22Rv1 (cell line): Measurements from ENCODE around the gene SLC25A25.

Experiments
- H3K27ac ChIP-seq: fragments of 450-650 bp; 2 replicates; pipeline ENCODE4 v1.5.1; 2017
- ZFX ChIP-seq: fragments of 450-650 bp; IDR thresholded peaks from 2 replicates; pipeline ENCODE4 v1.6.1; 2017; ENCODE audit warnings: antibody characterized with exemption, borderline replicate concordance
- TF ChIP-seq, protein P1 (sequence below): fragments of 450-650 bp; IDR thresholded peaks from 2 replicates; pipeline ENCODE4 v1.5.1; 2017; ENCODE audit warnings: mild to moderate bottlenecking

SLC25A25 gene

GRCh38 chr9:128118472-128118857 is 50.4 kb downstream of the SLC25A25 start:
- peak overlapping the region; percentile 50 for H3K27ac ChIP-seq
- no peak for TF ChIP-seq ZFX
- TF ChIP-seq, protein P1, sequence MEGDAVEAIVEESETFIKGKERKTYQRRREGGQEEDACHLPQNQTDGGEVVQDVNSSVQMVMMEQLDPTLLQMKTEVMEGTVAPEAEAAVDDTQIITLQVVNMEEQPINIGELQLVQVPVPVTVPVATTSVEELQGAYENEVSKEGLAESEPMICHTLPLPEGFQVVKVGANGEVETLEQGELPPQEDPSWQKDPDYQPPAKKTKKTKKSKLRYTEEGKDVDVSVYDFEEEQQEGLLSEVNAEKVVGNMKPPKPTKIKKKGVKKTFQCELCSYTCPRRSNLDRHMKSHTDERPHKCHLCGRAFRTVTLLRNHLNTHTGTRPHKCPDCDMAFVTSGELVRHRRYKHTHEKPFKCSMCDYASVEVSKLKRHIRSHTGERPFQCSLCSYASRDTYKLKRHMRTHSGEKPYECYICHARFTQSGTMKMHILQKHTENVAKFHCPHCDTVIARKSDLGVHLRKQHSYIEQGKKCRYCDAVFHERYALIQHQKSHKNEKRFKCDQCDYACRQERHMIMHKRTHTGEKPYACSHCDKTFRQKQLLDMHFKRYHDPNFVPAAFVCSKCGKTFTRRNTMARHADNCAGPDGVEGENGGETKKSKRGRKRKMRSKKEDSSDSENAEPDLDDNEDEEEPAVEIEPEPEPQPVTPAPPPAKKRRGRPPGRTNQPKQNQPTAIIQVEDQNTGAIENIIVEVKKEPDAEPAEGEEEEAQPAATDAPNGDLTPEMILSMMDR = no peak

GRCh38 chr9:128118971-128119665 is 51.1 kb downstream of the SLC25A25 start:
- no peak overlapping the region for H3K27ac ChIP-seq
- TF ChIP-seq ZFX = no peak
- TF ChIP-seq, protein P1 = no peak

DNA sequence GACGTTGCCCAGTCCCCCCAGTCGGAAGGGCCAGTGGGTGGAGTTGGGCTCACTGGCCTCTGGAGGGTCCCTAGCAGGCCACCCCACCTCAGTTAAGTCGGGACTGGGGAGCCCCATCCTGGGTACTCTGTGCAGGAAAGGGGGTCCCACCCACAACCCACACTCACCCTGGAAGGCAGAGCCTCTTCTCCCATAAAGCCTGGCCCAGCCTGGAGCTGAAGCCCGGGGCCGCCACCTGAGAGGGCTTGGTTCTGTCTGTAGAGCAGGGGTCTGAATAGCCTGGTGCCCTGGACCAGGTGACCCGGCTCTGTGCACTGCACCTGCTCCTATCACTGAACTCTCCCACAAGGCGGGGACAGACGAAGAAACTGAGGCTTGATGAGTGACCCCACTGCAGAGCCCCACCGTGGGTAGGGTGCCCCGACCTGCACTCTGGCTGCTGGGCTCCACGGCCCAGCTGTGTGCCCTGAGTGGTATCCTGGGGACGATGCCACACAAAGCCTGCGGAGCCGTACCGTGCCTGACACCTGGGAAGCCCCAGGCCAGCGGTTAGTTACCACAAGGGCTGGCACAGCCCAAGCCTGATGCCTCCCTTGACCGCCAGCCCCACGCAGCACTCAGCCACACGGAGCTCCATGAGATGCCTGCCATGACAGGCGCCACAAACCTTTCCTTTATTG is 52.2 kb downstream of the SLC25A25 start:
- H3K27ac ChIP-seq = no peak overlapping the region
- TF ChIP-seq, protein P1 = no peak
- no peak for TF ChIP-seq ZFX

- no peak for TF ChIP-seq ZFX
- TF ChIP-seq, protein P1 = no peak
- no peak overlapping the region for H3K27ac ChIP-seq
Observed at GRCh38 chr9:128120741-128121465, 52.9 kb downstream of the SLC25A25 start.

GRCh38 chr9:128121466-128121810 is 53.4 kb downstream of the SLC25A25 start:
- H3K27ac ChIP-seq = no peak overlapping the region
- no peak for TF ChIP-seq ZFX
- TF ChIP-seq, protein P1 = no peak

- TF ChIP-seq, protein P1 = no peak
- no peak for TF ChIP-seq ZFX
- H3K27ac ChIP-seq = no peak overlapping the region
Observed at GRCh38 chr9:128121924-128122808, 54.1 kb downstream of the SLC25A25 start.
